Neural progenitor cell (in vitro differentiated cells): ENCODE data around the gene JADE2.

ENCODE experiments used
- CTCF ChIP-seq: fragments of 200-600 bp; sonication (generic); IDR thresholded peaks from 2 replicates; pipeline ENCODE4 v1.5.1; 2017; ENCODE audit warnings: antibody characterized with exemption, mild to moderate bottlenecking
- EZH2 ChIP-seq: fragments of 200-600 bp; sonication (generic); IDR thresholded peaks from 2 replicates; pipeline ENCODE4 v1.6.1; 2017; ENCODE audit warnings: antibody characterized with exemption, mild to moderate bottlenecking, moderate library complexity

DNA sequence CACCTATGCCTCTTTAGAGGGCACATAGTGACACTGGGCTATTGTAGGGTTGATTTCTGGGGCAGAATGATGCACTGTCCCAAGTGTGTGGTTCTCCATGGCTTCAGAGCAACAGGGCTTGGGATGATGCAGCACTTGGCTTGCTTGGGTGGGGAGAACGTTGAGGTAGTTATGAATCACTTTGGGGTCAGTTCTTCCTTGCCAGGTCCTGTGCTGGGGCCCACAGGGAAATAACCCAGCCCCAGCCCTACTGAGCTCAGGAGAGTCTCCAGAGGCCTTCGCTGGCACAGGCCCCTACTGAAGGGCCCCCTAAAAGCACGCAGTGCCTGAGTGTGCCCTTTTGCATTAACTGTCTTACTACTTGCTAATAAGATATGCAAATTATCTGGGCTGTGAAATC, 24.2 kb downstream of the JADE2 start:
- no peak for TF ChIP-seq EZH2
- TF ChIP-seq CTCF, result no peak
